Astrocyte of the spinal cord (primary cell): Measurements from ENCODE around the gene EMC8.

ENCODE experiments used
- DNase-seq: peaks from one replicate; pipeline ENCODE4 v3.0.0; 2011; ENCODE audit warnings: low read depth, low spot score
- H3K4me3 ChIP-seq: 2 replicates; pipeline ENCODE4 v1.5.1; 2011; ENCODE audit warnings: low read depth, mild to moderate bottlenecking, low read length, moderate library complexity
- in situ Hi-C: cut with HindIII; loops from 2 replicates; pipeline ENCODE4 v1.10.0; 2017; ENCODE audit warnings: low sequenced_read_pairs
- TF ChIP-seq, protein P1 (sequence below): IDR thresholded peaks from 2 replicates; pipeline ENCODE4 v1.5.1; 2012; ENCODE audit warnings: low read depth, mild to moderate bottlenecking, low read length, inconsistent platforms

Gene EMC8

DNA sequence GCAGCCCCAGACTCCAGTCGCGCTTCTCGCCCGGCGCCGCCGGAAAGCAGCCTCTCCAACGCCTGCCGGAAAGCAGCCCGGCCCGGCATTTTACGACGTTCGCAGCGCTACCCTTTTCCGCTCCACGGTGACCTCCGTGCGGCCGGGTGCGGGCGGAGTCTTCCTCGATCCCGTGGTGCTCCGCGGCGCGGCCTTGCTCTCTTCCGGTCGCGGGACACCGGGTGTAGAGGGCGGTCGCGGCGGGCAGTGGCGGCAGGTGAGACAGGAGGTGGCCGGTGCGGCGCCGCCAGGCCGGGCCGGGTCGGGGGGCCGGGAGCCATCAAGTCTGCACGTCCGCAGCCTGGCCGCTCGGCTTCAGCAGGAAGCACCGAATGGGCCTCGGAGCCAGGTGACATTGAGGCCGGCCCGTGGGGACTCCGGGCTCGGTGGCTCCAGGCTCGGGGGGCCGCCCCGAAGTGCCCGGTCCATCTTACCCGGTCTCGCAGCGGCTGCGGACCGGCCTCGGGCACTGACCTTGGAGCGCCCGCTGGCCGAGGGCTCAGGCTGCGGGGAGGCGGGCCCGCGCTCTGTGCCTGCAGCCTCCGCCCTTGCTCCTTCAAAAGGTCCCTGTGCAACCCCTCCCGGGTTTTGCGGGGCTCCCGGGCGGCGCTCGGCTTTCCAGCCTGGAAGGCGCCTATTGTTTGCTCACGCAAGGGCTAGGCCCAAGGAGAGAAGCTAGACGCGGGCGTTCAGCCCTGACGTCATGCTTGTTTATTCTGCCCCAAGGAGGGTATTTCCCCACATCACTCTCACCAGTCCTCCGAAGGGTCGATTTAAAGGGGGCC is at the start of gene EMC8, which contains the start of gene COX4I1:
Gene EMC8 (minus strand): TSS at position 48 of the 824 bp plus-strand sequence. CDS start 249 bp downstream, outside the sequence.
Gene COX4I1 (plus strand): TSS at position 199 of the 824 bp plus-strand sequence. CDS start 1,511 bp downstream, outside the sequence.
- TF ChIP-seq, protein P1, sequence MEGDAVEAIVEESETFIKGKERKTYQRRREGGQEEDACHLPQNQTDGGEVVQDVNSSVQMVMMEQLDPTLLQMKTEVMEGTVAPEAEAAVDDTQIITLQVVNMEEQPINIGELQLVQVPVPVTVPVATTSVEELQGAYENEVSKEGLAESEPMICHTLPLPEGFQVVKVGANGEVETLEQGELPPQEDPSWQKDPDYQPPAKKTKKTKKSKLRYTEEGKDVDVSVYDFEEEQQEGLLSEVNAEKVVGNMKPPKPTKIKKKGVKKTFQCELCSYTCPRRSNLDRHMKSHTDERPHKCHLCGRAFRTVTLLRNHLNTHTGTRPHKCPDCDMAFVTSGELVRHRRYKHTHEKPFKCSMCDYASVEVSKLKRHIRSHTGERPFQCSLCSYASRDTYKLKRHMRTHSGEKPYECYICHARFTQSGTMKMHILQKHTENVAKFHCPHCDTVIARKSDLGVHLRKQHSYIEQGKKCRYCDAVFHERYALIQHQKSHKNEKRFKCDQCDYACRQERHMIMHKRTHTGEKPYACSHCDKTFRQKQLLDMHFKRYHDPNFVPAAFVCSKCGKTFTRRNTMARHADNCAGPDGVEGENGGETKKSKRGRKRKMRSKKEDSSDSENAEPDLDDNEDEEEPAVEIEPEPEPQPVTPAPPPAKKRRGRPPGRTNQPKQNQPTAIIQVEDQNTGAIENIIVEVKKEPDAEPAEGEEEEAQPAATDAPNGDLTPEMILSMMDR, result no peak
- peak within 1 kb of the TSS; percentile 93 for H3K4me3 ChIP-seq
- in situ Hi-C loops, result no loop called here
- DNase-seq, result peak; percentile 93

DNA sequence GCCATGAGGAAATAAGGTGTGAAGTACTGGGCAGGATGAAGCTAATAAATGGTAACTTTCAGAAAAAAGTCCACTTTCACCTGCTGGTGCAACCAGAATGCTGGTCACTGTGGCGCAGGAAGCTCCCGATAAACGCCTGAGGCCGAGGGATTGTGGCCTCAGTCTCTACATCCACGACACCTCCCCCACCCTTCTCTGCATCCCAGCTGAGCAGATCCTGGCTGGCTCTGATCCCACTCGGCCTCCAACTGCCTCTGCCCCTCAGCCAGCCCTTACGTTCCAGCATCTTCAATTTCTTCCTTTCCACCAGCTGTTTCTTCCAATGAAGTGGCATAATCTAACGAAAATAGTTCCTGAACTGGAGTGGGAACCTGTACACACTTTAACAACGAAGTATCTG is 49.6 kb upstream of the EMC8 start:
- in situ Hi-C loops, result no loop called here
- no peak overlapping the region for H3K4me3 ChIP-seq
- DNase-seq, result no peak
- TF ChIP-seq, protein P1, result no peak

DNA sequence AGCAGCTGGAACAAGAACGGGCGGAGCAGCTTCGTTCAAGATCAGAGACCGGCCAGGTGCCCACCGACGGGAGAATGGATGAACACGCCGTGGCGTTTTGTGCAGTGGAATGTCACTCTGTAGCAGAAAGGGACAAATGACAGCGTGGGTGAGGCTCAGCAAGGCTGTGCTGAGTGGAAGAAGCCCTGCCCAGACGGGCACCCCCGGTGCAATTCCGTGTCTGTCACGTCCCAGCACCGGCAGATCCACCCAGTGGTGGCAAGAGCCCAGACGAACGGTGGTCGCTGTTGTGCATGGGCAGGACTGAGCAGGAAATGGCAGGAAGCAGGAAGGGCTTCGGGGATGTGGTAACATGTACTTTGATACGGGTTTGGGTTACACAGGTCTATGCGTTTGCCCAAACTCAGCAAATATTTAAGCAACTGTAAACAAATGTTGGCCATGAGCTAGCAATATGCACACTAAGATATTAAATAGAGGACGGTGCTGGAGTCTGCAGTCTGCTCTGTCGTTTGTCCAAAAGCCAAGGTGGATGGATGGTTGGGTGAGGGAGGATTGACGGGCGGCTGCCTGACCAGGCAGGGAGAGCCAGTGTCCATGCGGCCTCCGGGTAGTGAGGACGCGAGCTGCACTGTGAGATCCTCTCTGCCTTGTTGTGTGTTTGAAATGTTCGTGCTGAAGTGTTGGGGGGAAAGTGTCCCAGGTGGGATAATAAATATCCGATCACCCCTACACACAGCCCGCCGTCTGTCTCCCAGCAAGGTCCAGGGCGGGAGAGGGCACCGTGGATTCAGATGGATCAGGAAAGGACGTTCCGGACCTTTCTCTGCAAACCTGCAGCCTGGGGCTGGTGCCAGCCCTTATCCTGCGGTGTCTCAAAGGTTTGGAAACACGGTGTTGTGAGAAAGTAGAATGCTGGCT is 48.6 kb upstream of the EMC8 start:
- no peak for DNase-seq
- TF ChIP-seq, protein P1, result no peak
- in situ Hi-C loops, result no loop called here
- no peak overlapping the region for H3K4me3 ChIP-seq

DNA sequence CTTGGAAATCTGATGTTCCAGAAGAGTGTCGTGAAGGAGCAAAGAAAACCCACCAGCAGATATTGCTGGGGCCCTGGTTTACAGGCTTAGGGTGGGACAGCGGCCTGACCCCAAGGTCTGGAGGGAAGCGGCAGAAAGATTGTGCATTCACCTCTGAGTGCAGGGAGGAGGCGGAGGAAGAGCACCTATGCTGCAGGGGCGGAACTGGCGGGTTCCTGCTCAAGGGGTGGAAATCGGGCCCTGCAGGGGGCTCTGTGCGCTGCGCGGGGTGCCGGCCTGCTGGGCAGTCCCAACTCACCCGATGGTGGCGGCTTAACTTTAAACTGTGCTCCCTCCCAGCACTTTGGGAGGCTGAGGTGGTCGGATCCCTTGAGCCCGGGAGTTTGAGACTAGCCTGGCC is 47.7 kb upstream of the EMC8 start:
- no peak for DNase-seq
- TF ChIP-seq, protein P1, result no peak
- in situ Hi-C loops, result no loop called here
- no peak overlapping the region for H3K4me3 ChIP-seq

DNA sequence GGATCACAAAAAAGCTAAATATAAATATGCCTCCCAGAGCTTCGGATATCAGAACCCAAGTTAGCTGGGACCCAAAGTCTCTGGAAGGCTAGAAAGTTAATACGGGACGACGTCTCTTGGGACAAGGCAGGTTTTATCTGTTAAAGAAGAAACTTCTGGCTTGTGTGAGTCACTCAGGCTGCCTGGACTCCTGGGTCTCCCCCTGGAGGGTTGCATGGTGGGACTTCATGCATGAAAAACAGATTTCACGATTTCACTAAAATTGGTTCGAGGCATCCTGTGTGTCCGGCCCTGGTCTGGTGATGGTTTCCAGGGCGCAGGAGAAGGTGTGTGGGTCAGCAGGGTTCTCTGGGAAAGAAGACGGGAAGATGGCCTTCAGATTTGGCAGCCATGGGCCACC is 47.1 kb upstream of the EMC8 start:
- H3K4me3 ChIP-seq, result no peak overlapping the region
- in situ Hi-C loops, result no loop called here
- TF ChIP-seq, protein P1, result no peak
- no peak for DNase-seq

DNA sequence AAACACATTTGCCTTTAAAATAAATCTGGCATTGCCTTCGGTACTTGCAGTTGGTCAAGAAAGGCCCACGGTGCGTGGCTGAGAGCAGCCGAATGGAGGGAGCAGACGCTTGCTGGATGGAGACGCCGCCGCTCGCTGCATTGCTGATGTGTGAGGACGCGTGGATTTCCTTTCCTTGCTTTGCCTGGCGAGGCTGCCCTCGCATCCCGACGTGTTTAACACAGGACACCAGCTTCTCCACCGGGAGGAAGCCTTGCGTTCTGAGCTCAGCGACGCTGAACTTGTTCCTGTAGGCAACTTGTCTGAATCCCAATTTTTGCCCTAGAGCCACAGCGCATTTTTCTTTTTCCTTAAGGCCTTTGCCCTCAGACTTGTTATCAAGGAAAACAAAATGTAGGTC is 45.9 kb upstream of the EMC8 start:
- in situ Hi-C loops, result no loop called here
- H3K4me3 ChIP-seq, result no peak overlapping the region
- TF ChIP-seq, protein P1, result no peak
- DNase-seq, result no peak
